Thyroid gland (tissue), 4 donors: Measurements from ENCODE around the gene NOTCH3.

Experiments
- POLR2A ChIP-seq, 2 donors: fragments of 450-650 bp; IDR thresholded peaks; one replicate each; pipeline ENCODE4 v1.6.1; 2017; ENCODE audit warnings: antibody characterized with exemption in 2 of 2, mild to moderate bottlenecking in 2 of 2, moderate library complexity in 1 of 2
- TF ChIP-seq, protein P1 (sequence below), 6 experiments: fragments of 200-600 bp in 3 of 6; fragments of 450-650 bp in 3 of 6; sonication (generic) in 3 of 6; IDR thresholded peaks; one replicate each; pipeline ENCODE4 v1.5.1; 2016 to 2019; ENCODE audit warnings: antibody characterized with exemption in 6 of 6, mild to moderate bottlenecking in 2 of 6, inconsistent platforms in 1 of 6, moderate library complexity in 1 of 6

GRCh38 chr19:15159251-15159650 lies 41.5 kb downstream of the NOTCH3 start:
- TF ChIP-seq, protein P1, sequence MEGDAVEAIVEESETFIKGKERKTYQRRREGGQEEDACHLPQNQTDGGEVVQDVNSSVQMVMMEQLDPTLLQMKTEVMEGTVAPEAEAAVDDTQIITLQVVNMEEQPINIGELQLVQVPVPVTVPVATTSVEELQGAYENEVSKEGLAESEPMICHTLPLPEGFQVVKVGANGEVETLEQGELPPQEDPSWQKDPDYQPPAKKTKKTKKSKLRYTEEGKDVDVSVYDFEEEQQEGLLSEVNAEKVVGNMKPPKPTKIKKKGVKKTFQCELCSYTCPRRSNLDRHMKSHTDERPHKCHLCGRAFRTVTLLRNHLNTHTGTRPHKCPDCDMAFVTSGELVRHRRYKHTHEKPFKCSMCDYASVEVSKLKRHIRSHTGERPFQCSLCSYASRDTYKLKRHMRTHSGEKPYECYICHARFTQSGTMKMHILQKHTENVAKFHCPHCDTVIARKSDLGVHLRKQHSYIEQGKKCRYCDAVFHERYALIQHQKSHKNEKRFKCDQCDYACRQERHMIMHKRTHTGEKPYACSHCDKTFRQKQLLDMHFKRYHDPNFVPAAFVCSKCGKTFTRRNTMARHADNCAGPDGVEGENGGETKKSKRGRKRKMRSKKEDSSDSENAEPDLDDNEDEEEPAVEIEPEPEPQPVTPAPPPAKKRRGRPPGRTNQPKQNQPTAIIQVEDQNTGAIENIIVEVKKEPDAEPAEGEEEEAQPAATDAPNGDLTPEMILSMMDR (IDR thresholded peaks at IDR 0.05) = no peak
- TF ChIP-seq POLR2A (IDR thresholded peaks at IDR 0.05) = no peak
